DND-41 (cell line): ENCODE measurements around the gene JAGN1.
"Not testable (repeated sequence)": the region's sequence is repeated elsewhere in the genome, so short reads cannot be mapped to it uniquely, and the experiment has no call there.

ENCODE experiments used
- EZH2 ChIP-seq: IDR thresholded peaks from 3 replicates; pipeline ENCODE4 v1.6.1; 2012; ENCODE audit warnings: borderline replicate concordance, low read depth, mild to moderate bottlenecking, moderate library complexity, low read length, inconsistent platforms; ENCODE audit not compliant: severe bottlenecking
- TF ChIP-seq, protein P1 (sequence below): IDR thresholded peaks from 2 replicates; pipeline ENCODE4 v1.5.1; 2012; ENCODE audit warnings: borderline replicate concordance, low read length, moderate library complexity, mild to moderate bottlenecking; ENCODE audit not compliant: poor library complexity, severe bottlenecking; ENCODE audit errors: extremely low read depth

DNA sequence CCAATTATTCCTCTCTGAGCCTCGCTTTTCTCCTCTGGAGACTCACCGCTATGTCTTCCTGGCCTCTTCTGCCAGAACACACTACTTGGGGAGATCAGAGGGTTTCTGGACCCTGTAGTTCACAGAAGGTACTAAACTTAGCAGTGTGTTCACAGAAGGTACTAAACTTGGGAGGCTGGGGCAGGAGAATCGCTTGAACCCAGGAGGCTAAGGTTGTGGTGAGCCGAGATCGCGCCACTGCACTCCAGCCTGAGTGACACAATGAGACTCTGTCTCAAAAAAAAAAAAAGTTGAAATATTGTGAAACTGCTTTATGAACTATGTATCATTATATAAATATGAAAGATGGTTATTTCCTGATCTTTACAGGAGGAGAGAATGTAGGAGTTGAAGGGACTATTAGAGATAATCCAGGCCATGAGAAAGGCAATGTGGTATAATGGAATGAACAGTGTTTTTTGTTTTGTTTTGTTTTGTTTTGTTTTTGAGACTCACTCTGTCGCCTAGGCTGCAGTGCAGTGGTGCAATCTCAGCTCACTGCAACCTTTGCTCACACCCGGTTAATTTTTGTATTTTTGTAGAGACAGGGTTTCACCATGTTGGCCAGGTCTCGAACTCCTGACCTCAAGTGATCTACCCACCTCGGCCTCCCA, 6.5 kb downstream of the JAGN1 start:
- TF ChIP-seq, protein P1, sequence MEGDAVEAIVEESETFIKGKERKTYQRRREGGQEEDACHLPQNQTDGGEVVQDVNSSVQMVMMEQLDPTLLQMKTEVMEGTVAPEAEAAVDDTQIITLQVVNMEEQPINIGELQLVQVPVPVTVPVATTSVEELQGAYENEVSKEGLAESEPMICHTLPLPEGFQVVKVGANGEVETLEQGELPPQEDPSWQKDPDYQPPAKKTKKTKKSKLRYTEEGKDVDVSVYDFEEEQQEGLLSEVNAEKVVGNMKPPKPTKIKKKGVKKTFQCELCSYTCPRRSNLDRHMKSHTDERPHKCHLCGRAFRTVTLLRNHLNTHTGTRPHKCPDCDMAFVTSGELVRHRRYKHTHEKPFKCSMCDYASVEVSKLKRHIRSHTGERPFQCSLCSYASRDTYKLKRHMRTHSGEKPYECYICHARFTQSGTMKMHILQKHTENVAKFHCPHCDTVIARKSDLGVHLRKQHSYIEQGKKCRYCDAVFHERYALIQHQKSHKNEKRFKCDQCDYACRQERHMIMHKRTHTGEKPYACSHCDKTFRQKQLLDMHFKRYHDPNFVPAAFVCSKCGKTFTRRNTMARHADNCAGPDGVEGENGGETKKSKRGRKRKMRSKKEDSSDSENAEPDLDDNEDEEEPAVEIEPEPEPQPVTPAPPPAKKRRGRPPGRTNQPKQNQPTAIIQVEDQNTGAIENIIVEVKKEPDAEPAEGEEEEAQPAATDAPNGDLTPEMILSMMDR: not testable (repeated sequence)
- not testable (repeated sequence) for TF ChIP-seq EZH2
